Measurements from ENCODE around the gene ADH1B.

Gene ADH1B

GRCh38 chr4:99305638-99306400, 15.4 kb downstream of the ADH1B start:
- Histone ChIP-seq H3K4me3 (no peak overlapping the region), H3K27ac (no peak overlapping the region)
- no peak for TF ChIP-seq CTCF (IDR thresholded peaks at IDR 0.05)
- DNase-seq (ENCODE audit: low spot score): no peak

- Histone ChIP-seq H3K4me3 (no peak overlapping the region), H3K27ac (peak overlapping the region; percentile 67 to 83)
- no peak for DNase-seq (ENCODE audit: low spot score)
- no peak for TF ChIP-seq CTCF (IDR thresholded peaks at IDR 0.05)
Observed at GRCh38 chr4:99301376-99302164, 19.6 kb downstream of the ADH1B start.

GRCh38 chr4:99300934-99301333, 20.3 kb downstream of the ADH1B start:
- no peak for TF ChIP-seq CTCF (IDR thresholded peaks at IDR 0.05)
- Histone ChIP-seq H3K27ac (peak overlapping the region; percentile 67 to 83), H3K4me3 (no peak overlapping the region)
- peak; percentile 86 for DNase-seq (ENCODE audit: low spot score)

GRCh38 chr4:99293357-99293756, 27.8 kb downstream of the ADH1B start:
- Histone ChIP-seq H3K27ac (no peak overlapping the region), H3K4me3 (no peak overlapping the region)
- no peak for DNase-seq (ENCODE audit: low spot score)
- TF ChIP-seq CTCF (IDR thresholded peaks at IDR 0.05): no peak

- TF ChIP-seq CTCF (IDR thresholded peaks at IDR 0.05): no peak
- H3K4me3 ChIP-seq: no peak within 1 kb of the TSS
- H3K27ac ChIP-seq: no peak within 1 kb of the TSS
- DNase-seq (ENCODE audit: low spot score): no peak
Observed at GRCh38 chr4:99290848-99291786, 30.1 kb downstream of the ADH1B start, which contains the start of gene ADH1A. Gene ADH1A (minus strand): TSS chr4:99290985. CDS start chr4:99290914, 71 bp downstream.

- Histone ChIP-seq H3K27ac (no peak overlapping the region), H3K4me3 (no peak overlapping the region)
- no peak for DNase-seq (ENCODE audit: low spot score)
- TF ChIP-seq CTCF (IDR thresholded peaks at IDR 0.05): no peak
Observed at GRCh38 chr4:99285387-99285786, 35.8 kb downstream of the ADH1B start.
